Astrocyte (in vitro differentiated cells and primary cell): ENCODE results near the gene CNTNAP2.

Source experiments
- CTCF ChIP-seq: IDR thresholded peaks from 2 replicates; pipeline ENCODE4 v1.5.1; 2011; ENCODE audit warnings: low read depth, mild to moderate bottlenecking, inconsistent platforms, low read length, moderate library complexity; ENCODE audit not compliant: insufficient read depth
- EZH2 ChIP-seq: IDR thresholded peaks from 2 replicates; pipeline ENCODE4 v1.6.1; 2012; ENCODE audit warnings: mild to moderate bottlenecking, low read length, inconsistent platforms; ENCODE audit not compliant: insufficient read depth

- no peak for TF ChIP-seq CTCF
- TF ChIP-seq EZH2 = no peak
Observed at GRCh38 chr7:147472556-147472955, 1356.0 kb downstream of the CNTNAP2 start.
